NCI-H2227 treated with DMSO at 0.1 percent for 48 hours (cell line): ENCODE measurements around the gene DPF3.

ENCODE experiments used
- DNase-seq: peaks from one replicate; lab custom pipeline; 2025; lab: John Stamatoyannopoulos, UW

Gene DPF3

DNA sequence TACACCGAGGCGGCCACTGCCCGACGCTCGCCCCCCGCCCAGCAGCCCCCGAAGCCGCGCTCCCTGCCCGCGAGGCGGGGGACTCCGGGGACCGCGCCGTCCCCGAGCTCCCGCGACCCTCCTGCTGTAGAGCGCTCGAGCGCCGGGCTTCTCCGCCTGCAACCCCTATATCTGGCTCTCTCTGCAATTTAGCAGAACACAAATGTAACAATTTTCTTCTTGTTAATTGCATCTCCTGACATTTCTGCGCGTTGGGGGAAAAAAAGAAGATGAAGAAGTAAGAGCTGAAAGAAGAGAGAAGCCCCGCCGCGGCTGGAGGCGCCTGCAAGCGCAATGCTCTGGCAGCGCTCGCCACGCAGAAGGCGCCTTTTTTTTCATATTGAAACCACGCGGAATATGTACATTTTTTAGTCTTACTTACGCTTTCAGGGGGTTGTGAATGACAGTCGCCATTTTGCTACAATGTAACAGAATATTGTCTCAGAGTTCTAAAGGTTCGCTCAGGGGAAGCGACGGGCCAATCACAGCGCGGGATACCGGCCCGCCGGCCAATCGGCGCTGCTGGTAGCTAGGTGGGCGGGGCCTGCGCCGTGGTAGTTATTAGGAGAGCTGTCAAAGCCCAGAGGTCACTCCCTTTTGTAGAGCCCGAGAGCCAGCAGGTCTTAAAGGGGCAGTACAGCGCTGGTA, at the start of gene DPF3:
Gene DPF3, minus strand, starts transcription at position 466 of the 687 bp plus-strand sequence. Its CDS starts 13 bp downstream, at position 453.
- DNase-seq = peak; percentile 86

DNA sequence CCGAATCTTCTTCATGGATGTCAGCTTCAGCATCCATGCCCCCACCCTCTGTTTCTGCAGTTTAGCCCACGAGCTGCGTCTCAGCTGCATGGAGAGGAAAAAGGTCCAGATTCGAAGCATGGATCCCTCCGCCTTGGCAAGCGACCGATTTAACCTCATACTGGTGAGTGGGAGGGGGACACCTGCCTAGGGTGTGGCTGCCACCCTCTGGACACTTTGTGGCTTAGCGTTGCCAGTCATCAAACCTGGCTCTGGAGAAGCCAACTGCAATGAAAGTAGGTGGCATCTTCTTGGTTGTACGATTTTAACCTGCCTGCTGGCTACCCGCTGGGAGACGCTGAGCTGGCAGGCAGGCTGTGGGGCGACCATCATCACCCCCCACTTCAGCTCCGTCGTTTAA, 49.0 kb upstream of the DPF3 start:
- DNase-seq = no peak

DNA sequence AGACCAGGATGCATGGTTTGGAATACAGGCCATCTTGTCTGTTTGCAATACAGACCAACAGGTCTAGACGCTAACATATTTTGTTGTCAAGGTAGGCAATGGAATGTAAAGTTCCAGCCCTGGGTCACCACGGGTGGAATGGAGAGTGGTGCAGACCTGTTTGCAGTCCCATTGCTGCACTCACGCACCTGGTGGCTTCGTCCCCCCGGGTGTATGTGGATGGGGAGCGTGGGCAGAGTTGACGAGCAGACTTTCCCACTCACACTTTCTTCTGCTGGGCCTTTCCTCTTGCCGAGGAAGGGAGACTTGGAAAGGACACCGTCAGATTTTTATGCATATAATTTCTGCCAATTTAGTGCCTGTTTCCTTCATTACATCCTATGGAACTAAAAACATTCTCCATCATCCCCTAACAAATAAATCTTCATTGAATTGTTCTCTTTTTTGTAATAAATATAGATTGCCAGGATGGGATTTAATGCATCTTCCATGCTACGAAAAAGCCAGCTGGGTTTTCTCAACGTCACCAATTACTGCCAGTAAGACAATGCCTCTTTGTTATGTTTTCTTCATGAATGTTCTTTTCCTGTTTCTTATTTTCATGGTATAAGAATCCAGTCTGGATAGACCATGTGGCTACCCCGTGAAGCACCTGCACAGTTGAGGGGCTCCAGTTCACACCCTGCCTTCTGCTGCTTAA, 47.5 kb upstream of the DPF3 start:
- DNase-seq = no peak

DNA sequence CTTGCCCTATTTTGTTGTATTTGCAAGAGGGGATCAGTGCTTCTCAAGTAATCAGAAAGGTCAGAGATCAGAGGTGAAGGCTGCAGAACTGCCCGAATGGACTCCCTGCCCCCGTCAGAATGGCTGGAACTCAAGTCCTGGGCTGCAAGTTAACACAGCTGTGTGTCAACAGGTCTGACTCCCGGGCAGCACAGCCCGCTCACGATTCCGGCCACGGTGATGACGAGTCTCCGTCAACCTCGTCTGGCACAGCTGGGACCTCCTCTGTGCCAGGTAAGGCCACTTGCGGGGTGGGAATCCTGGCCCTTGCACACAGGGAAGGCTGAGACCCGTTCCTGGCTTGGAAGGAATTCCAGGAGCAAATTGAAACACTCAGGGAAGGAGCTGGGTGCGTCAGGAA, 45.7 kb upstream of the DPF3 start:
- DNase-seq = no peak

DNA sequence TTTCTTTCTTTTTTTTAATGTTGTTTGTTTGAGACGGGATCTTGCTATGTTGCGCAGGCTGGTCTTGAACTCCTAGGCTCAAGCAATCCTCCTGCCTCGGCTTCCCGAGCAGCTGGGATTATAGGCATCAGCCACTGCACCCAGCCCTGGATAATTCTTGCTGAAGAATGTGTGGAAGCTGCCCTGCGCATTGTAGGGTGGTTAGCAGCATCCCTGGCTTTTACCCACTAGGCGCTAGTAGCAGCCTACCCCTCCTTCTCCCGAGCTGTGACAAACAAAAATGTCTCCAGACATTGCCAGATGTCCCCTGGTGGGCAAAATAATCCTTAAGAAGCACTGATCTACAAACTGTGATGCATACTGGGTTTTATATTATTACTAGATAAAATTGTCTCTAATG, 39.0 kb upstream of the DPF3 start:
- DNase-seq = no peak

DNA sequence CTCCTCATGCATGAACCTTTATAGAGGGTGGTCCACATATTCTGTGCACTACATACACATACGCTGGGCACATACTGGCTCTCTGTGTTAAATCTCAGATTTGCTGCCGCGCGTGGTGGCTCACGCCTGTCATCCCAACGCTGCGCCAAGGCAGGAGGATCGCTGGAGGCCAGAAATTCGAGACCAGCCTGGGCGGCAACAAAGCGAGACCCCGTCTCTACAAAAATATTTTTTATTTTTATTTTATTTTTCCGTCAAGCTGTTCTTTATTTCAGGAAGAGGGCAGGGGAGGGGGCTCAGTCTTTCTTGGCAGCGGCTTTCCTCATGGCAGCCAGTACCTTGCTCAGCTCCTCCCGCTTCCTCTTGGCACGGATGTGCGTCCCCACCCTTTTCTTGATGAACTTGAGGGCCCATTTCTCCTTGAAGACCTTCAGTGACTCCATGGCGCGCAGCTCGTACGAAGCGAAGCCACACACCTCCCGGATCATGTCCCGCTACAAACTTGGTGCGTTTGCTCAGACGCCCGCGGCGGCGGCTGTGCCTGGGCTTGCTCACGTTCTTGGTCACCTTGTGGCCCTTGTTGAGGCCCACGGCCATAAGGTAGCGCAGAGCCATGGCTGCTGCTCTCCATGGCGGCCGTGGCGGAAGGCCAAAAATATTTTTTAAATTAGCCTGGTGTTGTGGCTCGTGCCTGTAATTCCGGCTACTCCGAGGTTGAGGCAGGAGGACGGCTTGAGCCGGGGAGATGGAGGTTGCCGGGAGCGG, 35.6 kb upstream of the DPF3 start:
- no peak for DNase-seq

- DNase-seq = no peak
These were observed 35.0 kb upstream of the DPF3 start for GRCh38 chr14:72928872-72929271.

DNA sequence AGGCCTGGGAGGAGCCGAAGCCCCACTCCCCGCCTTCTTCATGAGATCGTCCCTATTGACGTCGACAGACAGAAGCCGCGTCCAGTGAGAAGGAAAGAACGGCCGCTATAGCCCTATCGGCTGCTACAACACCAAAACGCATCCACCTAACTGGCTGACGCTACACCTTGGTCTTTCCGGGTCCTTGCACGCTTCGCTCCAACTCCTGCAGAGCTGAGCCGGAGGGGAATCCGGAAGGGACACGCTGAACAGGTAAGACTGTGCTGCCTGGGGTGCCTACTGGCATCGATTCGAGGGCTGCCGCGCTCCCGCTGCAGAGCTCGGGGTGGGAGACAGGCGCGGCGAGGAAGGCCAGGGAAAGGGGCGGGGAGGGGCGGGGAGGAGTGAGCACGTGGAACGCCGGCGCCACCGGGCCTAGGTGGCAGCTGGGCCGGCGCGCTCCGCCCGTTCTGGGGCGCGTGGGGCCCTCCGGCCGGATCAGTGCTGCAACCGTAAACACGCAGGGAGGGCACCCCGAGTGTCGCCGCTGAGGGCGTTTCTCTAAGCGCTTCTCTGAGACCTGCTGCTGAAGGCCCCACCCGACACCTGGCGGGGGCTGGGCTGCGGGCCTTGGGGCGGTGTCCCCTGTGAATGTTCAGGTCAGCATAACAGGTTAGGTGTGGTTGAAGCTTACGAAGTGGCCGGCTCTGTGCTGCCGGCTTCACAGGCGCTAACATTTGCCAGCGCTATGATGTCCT, 32.6 kb upstream of the DPF3 start, which contains the start of gene DCAF4:
Gene DCAF4, plus strand, starts transcription at position 173 of the 737 bp plus-strand sequence. CDS start 11,515 bp downstream, outside the sequence.
- DNase-seq = peak; percentile 96

DNA sequence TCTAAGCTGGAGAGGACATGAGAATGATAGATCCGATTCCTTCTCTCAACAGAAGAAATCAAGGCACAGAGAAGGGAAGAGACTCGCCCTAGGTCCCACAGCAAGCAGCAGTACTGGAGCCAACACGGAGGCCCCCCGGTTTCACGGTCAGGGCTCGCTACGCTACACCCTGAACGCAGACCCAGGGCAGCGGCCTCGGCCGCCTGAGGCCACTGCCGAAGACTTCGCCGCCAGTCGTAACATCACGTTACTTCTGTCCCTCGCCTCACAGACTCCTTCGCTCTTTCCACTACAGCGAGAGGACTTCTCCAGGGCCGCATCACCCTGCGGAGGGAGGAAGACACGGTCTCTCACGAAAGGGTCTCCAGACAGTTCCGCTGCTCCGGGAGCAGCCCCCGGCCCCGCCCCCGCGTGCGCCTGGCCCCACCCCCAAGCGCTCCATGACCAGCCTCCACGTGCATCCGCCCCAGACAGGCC, 32.0 kb upstream of the DPF3 start:
- DNase-seq = no peak

- no peak for DNase-seq
These were observed 31.4 kb upstream of the DPF3 start for GRCh38 chr14:72925171-72925759.

DNA sequence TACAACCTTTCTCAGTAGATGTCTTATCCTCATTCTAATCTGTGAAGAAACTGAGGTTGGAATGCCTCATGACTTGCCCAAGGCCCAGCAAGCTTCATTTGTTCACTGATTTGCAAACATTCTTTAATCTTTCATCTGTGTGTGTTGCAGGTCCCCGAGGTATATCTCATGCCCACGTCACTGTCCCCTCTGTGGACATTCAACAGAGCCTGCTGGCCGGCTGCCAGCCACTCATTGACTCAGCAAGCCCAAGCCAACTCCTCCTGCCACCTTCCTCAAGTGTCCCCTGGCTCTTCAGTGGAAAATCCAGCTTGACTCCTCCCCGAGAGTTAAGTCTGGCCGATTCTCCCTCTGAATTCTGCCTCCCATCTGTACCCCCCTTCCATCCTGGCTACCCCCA, 30.4 kb upstream of the DPF3 start:
- DNase-seq = no peak

- DNase-seq = no peak
These were observed 27.5 kb upstream of the DPF3 start for GRCh38 chr14:72921396-72921795.

- no peak for DNase-seq
These were observed 26.1 kb upstream of the DPF3 start for GRCh38 chr14:72920008-72920407.

DNA sequence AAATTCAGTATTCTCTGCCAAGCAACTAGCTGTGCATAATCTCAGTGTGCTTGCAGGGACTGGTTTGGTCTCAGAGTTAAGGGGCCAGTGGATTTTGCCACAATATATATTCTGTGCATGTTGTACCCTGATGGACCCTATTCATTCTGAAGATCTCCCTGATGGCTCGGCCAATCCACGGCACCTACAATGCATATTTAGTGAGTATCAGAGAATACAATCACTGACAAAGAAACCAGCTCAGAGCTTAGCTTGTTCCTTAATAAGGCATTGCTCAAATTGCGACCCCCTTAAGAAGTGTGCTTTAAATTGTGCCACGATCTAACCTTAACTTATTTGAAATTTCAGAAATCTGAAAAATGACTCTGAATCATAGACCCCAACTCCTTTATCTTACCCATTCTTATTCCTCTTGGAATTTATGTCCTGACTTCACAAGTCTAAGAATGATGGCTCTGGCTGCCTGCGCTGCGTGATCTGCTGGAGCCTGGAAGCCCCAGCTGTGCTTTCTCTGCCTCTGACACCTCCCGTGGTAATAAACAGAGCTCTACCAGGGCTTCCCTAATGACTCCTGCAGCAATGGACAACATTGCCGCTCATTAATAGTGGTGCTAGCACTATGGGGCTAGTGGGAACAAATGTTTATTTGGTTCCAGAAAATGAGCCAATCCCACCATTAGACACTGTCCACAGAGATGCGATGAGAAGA, 23.3 kb upstream of the DPF3 start:
- DNase-seq = no peak

- DNase-seq = no peak
These were observed 22.3 kb upstream of the DPF3 start for GRCh38 chr14:72916174-72916573.

- no peak for DNase-seq
These were observed 19.9 kb upstream of the DPF3 start for GRCh38 chr14:72913809-72914208.

GRCh38 chr14:72909163-72909562, 15.3 kb upstream of the DPF3 start:
- no peak for DNase-seq

DNA sequence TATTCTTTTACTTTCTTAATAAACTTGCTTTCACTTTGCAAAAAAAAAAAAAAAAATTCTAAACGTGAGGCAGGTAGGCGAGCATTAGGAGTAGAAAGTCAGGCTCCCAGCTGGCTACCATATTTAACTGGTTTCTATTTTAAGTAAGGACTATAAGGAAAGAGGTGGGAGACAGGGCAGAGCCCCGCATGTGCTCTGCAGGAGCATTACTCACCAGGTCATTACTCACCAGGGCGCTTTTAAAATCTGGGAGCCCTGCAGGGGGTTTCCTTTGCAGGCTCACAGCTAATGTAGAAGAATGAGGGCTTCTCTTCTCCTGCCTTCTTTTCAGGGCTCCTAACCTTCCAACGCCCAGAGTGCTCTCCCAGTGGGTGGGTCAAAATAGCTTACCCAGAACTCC, 14.0 kb upstream of the DPF3 start:
- DNase-seq = no peak

DNA sequence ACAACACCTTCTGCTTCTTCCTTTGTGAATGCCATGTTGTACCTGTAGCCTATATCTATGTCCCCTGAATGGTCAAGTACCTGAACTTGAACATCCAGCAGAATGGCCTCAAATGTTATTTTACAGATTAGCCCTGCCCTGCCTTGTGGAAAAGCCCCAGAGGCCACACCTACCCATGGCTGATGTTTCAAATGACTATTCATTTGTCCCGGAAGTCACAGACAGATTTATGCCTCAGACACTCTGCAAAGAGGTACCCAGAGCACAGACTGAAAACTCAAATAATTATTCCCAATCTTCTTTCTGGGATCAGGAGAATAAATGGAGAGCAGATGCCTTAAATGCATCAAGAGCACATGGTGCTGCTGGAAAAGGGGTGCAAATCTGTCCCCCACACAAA, 13.0 kb upstream of the DPF3 start:
- DNase-seq = no peak

GRCh38 chr14:72906316-72906715, 12.4 kb upstream of the DPF3 start:
- no peak for DNase-seq
